Natural killer cell treated with Interleukin-12 subunit alpha and Interleukin-12 subunit beta and Interleukin-15 and Interleukin-18, amount 100 ng/mL, for 72 hours (primary cell): ENCODE data around the gene HTR2B. TPM values are rescaled to one million over a fixed set of nuclear protein-coding genes. Genes with fewer than 3 reads are reported as not detected.

Experiments used
- ATAC-seq, 2 donors: fragments of 150-1000 bp; cut with Tn5 transposase in 1 of 2; sonication (Bioruptor Pico), chemical (Tn5 transposase) in 1 of 2; 2 replicates each; pipeline ENCODE4 v1.10.0; 2021
- DNase-seq: peaks from one replicate; pipeline ENCODE4 v3.0.0; 2022; ENCODE audit warnings: low spot score
- H3K27ac Mint-ChIP-seq, 2 donors: 1 replicate in 1 of 2; 2 replicates in 1 of 2; pipeline ENCODE4 v1.8.0; 2022; ENCODE audit warnings: mixed read lengths in 2 of 2, mild to moderate bottlenecking in 1 of 2, moderate library complexity in 1 of 2
- H3K27me3 Mint-ChIP-seq, 2 donors: 1 replicate in 1 of 2; 2 replicates in 1 of 2; pipeline ENCODE4 v1.8.0; 2022; ENCODE audit warnings: mixed read lengths in 2 of 2
- H3K36me3 Mint-ChIP-seq: one replicate; pipeline ENCODE4 v1.8.0; 2022; ENCODE audit warnings: mixed read lengths
- H3K4me1 Mint-ChIP-seq, 2 donors: 1 replicate in 1 of 2; 2 replicates in 1 of 2; pipeline ENCODE4 v1.8.0; 2022; ENCODE audit warnings: low read depth in 2 of 2, mixed read lengths in 2 of 2, mild to moderate bottlenecking in 1 of 2
- H3K4me3 Mint-ChIP-seq: one replicate; pipeline ENCODE4 v1.8.0; 2022; ENCODE audit warnings: mixed read lengths
- H3K9me3 Mint-ChIP-seq: 2 replicates; pipeline ENCODE4 v1.8.0; 2022; ENCODE audit warnings: mixed read lengths
- total RNA-seq, 2 donors: library from RNA; stranded (reverse); gene quantifications; one replicate each; pipeline ENCODE4 v1.2.3, GENCODE V29; 2022

Gene HTR2B
- total RNA-seq = not detected

DNA sequence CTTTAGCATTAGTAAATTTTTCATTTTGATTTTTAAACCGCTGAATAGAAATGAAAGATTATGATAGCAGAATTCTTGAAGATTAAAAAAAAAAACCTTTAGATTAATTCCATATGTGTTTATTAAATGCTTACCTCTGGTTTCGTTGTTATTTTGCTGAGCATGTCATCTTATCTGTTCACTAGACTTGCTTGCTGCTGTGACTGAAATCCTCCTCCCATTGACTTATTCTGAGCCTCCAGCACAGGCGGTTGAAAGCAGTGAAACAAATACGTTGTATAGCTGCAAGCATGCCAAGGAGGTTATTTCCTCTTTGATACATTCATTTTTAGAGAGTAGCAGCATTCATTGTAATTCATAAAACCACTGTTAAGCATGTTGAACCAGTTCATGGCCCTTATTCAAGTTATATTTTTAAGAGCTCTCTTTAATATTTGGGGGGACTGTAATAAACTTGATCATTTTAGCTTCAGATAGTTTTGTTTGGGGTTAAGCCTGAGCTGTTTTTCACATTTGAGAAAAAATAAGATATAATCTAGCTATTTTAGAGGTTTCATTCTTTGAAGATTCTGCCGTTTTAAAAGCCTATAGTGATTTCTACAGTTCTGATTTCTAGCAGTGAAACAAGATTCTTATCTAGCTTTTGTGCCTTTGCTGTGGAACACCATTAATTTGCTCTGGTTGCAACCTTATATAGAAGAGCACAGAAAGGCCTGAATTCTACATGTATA, at the start of gene HTR2B:
TSS of gene HTR2B (minus strand) at position 205 of the 731 bp plus-strand sequence. CDS start 1,278 bp downstream, outside the sequence.
- peak within 1 kb of the TSS; percentile 31 for H3K4me3 Mint-ChIP-seq
- H3K36me3 Mint-ChIP-seq = no peaks in the 10 kb centered on the region
- peaks cover 15 to 26% of the 10 kb centered on the region in 2 donors for H3K4me1 Mint-ChIP-seq
- DNase-seq (no peak), ATAC-seq (no peak)
- H3K9me3 Mint-ChIP-seq = no peaks in the 10 kb centered on the region
- no peaks in the 10 kb centered on the region for H3K27me3 Mint-ChIP-seq
- peak within 1 kb of the TSS in 1 of 2 donors; percentile 26 for H3K27ac Mint-ChIP-seq

DNA sequence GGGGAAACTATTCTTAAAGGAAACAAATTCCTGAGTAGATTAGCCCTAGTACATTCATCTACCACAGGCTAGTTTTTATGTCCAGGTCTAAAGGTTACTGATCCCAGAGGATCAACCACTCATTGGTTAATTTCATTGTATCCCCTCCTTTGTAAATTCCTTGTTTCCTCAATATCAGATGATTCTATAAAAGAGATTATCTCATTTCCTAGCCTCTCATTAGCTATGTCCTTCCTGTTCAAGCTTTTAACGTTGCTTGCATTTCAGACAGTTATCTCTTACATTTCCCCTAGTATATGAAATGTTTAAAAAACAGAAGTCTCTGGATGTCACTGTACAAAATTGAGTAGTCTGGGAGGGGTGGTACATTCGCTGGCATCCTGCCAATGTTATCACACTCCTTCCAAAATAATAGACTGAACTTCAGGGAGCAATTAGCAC, 49.4 kb upstream of the HTR2B start:
- Mint-ChIP-seq H3K36me3 (peaks cover 20% of the 10 kb centered on the region), H3K27ac (no peak overlapping the region), H3K4me1 (peaks cover 9 to 12% of the 10 kb centered on the region in 2 donors), H3K9me3 (no peaks in the 10 kb centered on the region), H3K27me3 (no peaks in the 10 kb centered on the region), H3K4me3 (no peak overlapping the region)
- no peak for ATAC-seq
- DNase-seq = no peak

DNA sequence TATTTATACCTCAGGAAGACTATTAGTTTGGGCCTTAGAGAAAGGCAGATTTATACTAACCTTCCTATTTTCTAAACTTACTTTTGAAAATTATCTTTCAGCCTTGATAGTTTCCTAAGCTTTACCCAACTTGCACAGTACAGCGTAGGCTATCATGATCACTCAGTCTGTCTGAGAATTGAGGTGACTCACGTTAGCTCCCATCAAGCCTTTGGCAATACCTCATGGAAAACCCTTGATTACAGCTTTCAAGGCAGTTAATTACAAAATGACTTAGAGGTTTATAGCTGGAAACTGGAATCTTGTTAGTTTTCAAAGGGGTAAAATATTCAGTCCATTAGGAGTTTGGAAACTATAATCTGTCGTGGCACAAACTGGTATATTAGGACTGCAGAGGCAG, 47.2 kb upstream of the HTR2B start:
- Mint-ChIP-seq H3K9me3 (no peaks in the 10 kb centered on the region), H3K4me3 (no peak overlapping the region), H3K27me3 (no peaks in the 10 kb centered on the region), H3K4me1 (peaks cover 2% of the 10 kb centered on the region in 2 donors), H3K27ac (no peak overlapping the region), H3K36me3 (peaks cover 34% of the 10 kb centered on the region)
- DNase-seq (no peak), ATAC-seq (no peak)

DNA sequence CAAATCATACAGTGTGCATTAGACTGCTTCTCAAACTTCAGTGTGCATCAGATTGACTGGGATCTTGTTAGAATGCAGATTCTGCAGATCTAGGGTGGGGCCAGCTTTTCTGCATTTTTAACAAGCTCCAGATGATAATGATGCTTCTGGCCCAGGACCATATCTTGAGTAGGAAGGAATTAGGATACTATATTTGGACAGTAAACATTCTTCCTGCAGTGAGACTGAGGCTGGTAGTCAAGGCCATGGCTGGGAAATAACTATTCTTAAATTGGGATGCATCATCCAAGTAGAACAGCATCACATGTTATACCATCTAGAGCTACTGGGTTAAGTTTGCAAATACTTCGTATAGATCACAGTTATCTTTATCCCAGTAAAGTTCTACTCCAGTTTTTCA, 45.2 kb upstream of the HTR2B start:
- Mint-ChIP-seq H3K9me3 (no peaks in the 10 kb centered on the region), H3K27me3 (no peaks in the 10 kb centered on the region), H3K36me3 (peaks cover 36% of the 10 kb centered on the region), H3K4me1 (no peaks in the 10 kb centered on the region), H3K27ac (no peak overlapping the region), H3K4me3 (no peak overlapping the region)
- ATAC-seq (no peak), DNase-seq (no peak)

DNA sequence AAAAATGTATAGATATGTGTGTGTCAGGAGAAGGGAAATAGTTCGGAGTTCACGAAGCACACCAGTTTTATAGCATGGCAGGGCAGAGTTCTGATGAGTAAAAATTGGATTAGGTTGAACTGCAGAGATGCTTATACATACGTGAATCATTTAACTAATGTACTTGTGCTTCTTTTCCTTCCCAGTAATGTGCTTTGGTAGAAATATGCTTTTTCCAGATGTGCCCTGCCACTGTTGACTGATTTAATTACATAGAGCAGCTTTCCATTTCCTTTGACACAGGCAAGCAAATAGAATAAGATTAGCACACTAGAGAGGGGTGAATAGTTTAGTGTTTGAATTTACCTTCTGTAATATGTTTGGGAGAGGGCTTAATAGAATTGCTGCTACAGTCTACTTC, 44.6 kb upstream of the HTR2B start:
- no peak for ATAC-seq
- Mint-ChIP-seq H3K4me1 (no peaks in the 10 kb centered on the region), H3K4me3 (no peak overlapping the region), H3K9me3 (no peaks in the 10 kb centered on the region), H3K27ac (no peak overlapping the region), H3K36me3 (peaks cover 36% of the 10 kb centered on the region), H3K27me3 (no peaks in the 10 kb centered on the region)
- DNase-seq = no peak

DNA sequence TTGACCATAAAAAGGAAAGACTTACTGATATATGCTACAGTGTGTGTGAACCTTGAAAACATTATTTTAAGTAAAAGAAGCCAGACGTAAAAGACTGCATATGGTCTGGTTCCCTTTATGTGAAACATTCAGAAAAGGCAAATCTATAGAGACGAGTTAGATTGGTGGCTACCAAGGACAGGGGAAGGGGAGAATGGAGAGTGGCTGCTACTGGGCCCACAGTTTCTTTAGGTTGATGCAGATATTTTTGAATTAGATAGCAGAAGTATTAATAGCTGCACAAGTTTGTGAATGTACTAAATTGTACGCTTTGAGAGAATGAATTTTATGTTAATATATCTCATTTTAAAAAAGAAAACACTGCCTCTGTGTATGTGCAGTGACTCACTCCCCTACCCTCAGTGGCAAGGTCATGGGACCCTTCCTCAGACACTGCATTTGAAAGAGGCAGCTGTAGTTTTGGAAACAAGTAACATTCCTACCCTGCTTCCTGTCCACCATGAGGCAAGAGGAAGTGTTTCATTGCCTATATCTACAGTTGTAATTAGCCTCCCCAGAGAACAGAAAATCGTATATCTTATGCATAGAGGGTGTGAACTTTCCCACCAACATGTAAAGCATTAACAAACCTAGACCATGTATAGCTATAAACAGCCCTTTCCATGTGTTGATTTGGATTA, 43.8 kb upstream of the HTR2B start:
- no peaks in the 10 kb centered on the region for H3K27me3 Mint-ChIP-seq
- H3K4me1 Mint-ChIP-seq = no peaks in the 10 kb centered on the region
- H3K4me3 Mint-ChIP-seq = no peak overlapping the region
- ATAC-seq = no peak
- peaks cover 36% of the 10 kb centered on the region for H3K36me3 Mint-ChIP-seq
- no peak for DNase-seq
- no peaks in the 10 kb centered on the region for H3K9me3 Mint-ChIP-seq
- peak overlapping the region in 1 of 2 donors; percentile 23 for H3K27ac Mint-ChIP-seq

DNA sequence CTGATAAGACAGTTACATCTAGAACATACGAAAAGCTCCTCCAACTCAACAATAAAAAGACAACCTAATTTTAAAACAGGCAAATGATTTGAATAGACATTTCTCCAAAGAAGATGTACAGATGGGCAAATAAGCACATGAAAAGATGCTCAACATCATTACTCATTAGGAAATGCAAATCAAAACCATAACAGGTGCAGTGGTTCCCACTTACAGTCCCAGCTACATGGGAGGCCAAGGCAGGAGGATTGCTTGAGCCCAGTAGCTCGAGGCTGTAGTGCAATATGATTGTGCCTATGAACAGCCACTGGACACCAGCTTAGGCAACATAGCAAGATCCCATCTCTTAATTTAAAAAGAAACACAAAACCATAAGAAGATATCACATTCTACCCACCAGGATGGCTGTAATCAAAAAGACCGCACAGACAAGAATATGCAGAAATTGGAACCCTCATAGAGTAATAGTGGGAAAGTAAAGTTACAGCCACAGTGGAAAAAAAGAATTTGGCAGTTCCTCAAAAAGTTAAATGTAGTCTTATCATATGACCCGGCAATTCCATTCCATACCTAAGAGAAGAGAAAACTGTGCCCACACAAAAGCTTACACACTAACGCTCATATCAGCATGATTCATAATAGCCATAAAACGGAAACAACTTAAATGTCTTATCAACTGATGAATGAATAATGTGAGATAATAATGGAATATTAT, 43.1 kb upstream of the HTR2B start:
- Mint-ChIP-seq H3K36me3 (peaks cover 36% of the 10 kb centered on the region), H3K27me3 (no peaks in the 10 kb centered on the region), H3K9me3 (no peaks in the 10 kb centered on the region), H3K27ac (peak overlapping the region in 1 of 2 donors; percentile 23), H3K4me1 (no peaks in the 10 kb centered on the region), H3K4me3 (no peak overlapping the region)
- ATAC-seq (no peak), DNase-seq (no peak)

DNA sequence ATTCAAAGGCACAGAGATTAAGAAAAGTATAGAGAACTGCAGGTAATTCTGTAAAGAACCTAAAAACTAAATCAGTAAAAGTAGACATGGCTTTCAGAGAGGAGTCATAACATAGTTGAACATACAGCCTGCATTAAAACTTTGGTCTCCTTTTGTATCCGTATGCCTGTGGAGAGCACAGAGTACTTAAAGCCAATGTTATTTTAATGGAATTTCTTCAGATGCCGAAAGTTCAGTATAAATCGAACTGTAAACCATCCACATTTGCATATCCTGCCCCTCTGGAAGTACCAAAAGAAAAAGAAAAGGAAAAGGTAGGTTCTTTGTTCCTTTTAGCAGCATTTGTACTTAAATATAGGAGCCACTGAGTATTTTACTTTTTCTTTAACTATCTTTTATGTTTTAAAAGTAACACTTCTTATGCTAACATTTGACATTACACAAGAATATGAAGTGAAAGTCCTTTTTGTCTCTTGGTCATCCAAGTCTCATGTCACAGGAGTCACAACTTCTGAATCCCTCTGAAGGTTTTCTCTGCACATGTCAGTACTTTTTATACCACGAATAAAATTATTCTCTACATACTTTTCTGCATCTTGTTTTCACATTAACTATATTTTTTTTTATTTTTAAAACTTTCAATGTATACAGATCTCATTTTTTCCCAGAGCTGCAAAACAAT, 38.7 kb upstream of the HTR2B start:
- Mint-ChIP-seq H3K27me3 (no peaks in the 10 kb centered on the region), H3K4me1 (peaks cover 0 to 2% of the 10 kb centered on the region in 2 donors), H3K36me3 (peaks cover 22% of the 10 kb centered on the region), H3K4me3 (no peak overlapping the region), H3K27ac (no peak overlapping the region), H3K9me3 (no peaks in the 10 kb centered on the region)
- DNase-seq = no peak
- ATAC-seq = no peak

DNA sequence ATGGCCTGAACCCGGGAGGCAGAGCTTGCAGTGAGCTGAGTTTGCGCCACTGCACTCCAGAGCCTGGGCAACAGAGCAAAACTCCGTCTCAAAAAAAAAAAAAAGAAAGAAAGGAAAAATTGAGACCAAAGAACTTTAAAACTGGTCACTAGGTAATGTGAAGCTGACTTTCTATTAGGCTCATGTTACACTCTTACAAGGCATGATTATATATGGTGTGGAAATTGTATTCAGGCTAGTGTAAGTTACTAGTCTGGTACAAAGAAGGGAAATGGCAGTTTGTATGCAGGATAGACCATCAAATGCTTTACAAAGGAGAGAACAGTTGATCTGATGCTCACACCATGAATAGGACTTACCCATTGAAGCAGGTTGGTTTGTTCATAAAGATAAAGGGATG, 38.2 kb upstream of the HTR2B start:
- H3K4me1 Mint-ChIP-seq = peaks cover 0 to 2% of the 10 kb centered on the region in 2 donors

DNA sequence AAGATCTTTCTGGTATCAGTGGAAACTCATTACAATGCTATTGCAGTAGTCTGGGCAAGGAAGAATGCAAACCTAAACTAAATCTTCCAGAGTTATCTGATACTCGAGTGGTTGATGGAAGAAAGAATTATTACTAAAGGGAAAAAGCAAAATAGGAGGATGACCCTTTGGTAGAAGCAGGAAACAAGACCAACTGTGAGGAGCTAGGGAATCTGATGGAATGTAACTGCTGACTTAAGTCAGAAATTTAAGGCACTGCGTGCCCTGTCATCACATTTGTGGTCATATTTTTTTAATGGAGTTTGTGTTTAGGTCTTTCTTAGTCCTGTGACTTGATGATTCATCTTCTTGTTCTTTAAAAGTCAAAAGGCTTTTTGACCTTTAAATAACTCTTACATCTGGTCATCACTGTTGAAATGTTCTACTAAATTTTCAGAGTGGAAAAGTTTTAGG, 37.1 kb upstream of the HTR2B start:
- ATAC-seq (no peak), DNase-seq (no peak)
- Mint-ChIP-seq H3K4me1 (peaks cover 0 to 2% of the 10 kb centered on the region in 2 donors), H3K27ac (no peak overlapping the region), H3K36me3 (peaks cover 8% of the 10 kb centered on the region), H3K4me3 (no peak overlapping the region), H3K9me3 (no peaks in the 10 kb centered on the region), H3K27me3 (no peaks in the 10 kb centered on the region)

More for the DNA sequence above, 38.2 kb upstream of the HTR2B start:
- H3K36me3 Mint-ChIP-seq = peaks cover 18% of the 10 kb centered on the region
- ATAC-seq = no peak
- no peak overlapping the region for H3K4me3 Mint-ChIP-seq
- no peaks in the 10 kb centered on the region for H3K9me3 Mint-ChIP-seq
- no peaks in the 10 kb centered on the region for H3K27me3 Mint-ChIP-seq
- DNase-seq = no peak
- H3K27ac Mint-ChIP-seq = no peak overlapping the region

DNA sequence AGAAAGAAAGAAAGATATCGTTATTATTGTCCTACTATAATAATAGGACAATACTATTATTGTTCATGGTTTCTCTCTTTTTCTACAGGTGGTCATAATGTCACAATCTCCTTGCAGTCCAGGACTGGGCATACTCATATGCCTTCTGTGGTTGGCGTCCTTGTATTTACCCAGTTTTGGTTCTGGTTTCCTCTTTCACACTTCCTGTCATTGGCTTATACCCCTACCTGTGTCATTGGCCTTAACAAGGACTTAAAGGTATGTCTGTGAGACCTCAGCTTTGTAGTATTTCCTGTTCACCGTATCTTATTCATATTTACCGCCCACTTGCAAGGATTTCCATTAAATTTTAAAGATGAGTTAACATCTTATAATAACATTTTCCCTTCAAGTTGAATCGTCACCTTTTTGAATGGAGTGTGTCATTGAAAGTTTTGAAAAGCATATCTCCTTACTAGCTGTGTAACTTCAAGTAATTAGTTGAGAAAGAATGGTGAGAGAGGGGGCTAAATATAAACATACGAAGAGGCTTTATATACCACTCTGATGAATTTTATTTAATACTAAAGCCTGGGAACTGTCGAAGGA, 36.5 kb upstream of the HTR2B start:
- H3K27ac Mint-ChIP-seq = no peak overlapping the region
- ATAC-seq = peak in 1 of 2 donors; percentile 54
- H3K36me3 Mint-ChIP-seq = peaks cover 2% of the 10 kb centered on the region
- H3K4me1 Mint-ChIP-seq = peaks cover 0 to 2% of the 10 kb centered on the region in 2 donors
- no peak for DNase-seq
- H3K27me3 Mint-ChIP-seq = no peaks in the 10 kb centered on the region
- H3K9me3 Mint-ChIP-seq = no peaks in the 10 kb centered on the region
- H3K4me3 Mint-ChIP-seq = no peak overlapping the region

DNA sequence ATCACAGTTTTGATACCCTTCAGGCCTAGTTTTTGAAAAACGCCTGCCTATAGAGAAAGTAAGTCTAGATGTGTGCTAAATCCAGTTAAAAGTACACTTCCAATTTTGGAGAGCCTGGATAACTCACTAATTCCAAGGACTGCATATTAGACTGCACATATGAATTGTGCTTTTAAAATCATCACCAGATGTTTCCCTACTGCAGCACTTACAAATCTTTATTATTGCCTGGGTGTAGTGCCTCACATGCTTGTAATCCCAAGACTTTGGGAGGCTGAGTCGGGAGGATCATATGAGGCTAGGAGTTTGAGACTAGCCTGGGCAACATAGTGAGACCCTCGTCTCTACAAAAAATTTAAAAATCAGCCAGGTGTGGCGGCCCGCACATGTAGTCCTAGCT, 35.9 kb upstream of the HTR2B start:
- H3K4me1 Mint-ChIP-seq = peaks cover 0 to 2% of the 10 kb centered on the region in 2 donors
- ATAC-seq (no peak), DNase-seq (no peak)
- no peaks in the 10 kb centered on the region for H3K9me3 Mint-ChIP-seq
- H3K27ac Mint-ChIP-seq = no peak overlapping the region
- no peak overlapping the region for H3K4me3 Mint-ChIP-seq
- H3K27me3 Mint-ChIP-seq = no peaks in the 10 kb centered on the region
- no peaks in the 10 kb centered on the region for H3K36me3 Mint-ChIP-seq

DNA sequence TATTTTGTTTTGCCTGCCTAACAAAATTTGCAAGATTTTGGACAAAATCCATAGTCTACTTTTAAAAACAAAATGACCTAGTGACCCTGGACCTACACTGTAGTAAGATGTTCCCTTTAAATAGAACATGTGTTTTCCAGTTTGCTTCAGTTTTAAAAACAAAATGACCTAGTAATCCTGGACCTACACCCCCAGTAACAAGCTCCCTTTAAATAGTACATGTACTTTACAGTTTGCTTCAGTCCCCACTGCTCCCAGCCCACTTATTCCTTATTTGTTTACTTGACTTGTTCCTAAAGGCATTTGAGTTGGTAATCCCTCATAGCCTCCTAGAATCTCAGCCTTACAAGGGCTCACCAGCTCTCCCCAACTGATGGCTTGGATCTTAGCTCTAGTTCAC, 34.5 kb upstream of the HTR2B start:
- DNase-seq (no peak), ATAC-seq (no peak)
- H3K9me3 Mint-ChIP-seq = no peaks in the 10 kb centered on the region
- no peak overlapping the region for H3K4me3 Mint-ChIP-seq
- H3K27ac Mint-ChIP-seq = peak overlapping the region in 1 of 2 donors; percentile 45
- H3K36me3 Mint-ChIP-seq = no peaks in the 10 kb centered on the region
- H3K4me1 Mint-ChIP-seq = peaks cover 0 to 2% of the 10 kb centered on the region in 2 donors
- no peaks in the 10 kb centered on the region for H3K27me3 Mint-ChIP-seq
